GM12892 (cell line): ENCODE results near the gene RBM8A.

Experiments used
- POLR2A ChIP-seq: IDR thresholded peaks from 2 replicates; pipeline ENCODE4 v1.6.1; 2011; ENCODE audit warnings: low read depth, low read length, control low read depth
- POLR2AphosphoS5 ChIP-seq: IDR thresholded peaks from 2 replicates; pipeline ENCODE4 v1.6.1; 2011; ENCODE audit warnings: low read depth, low read length, control low read depth

GRCh38 chr1:145937436-145937835, 10.2 kb upstream of the RBM8A start:
- TF ChIP-seq POLR2A: no peak
- no peak for TF ChIP-seq POLR2AphosphoS5
